ENCODE data around the gene SGCE. TPM values are rescaled to one million over a fixed set of nuclear protein-coding genes. Genes with fewer than 3 reads are reported as not detected.

Gene SGCE
- total RNA-seq, 2 experiments from 2014 or later = 23.5 to 27.1 TPM

DNA sequence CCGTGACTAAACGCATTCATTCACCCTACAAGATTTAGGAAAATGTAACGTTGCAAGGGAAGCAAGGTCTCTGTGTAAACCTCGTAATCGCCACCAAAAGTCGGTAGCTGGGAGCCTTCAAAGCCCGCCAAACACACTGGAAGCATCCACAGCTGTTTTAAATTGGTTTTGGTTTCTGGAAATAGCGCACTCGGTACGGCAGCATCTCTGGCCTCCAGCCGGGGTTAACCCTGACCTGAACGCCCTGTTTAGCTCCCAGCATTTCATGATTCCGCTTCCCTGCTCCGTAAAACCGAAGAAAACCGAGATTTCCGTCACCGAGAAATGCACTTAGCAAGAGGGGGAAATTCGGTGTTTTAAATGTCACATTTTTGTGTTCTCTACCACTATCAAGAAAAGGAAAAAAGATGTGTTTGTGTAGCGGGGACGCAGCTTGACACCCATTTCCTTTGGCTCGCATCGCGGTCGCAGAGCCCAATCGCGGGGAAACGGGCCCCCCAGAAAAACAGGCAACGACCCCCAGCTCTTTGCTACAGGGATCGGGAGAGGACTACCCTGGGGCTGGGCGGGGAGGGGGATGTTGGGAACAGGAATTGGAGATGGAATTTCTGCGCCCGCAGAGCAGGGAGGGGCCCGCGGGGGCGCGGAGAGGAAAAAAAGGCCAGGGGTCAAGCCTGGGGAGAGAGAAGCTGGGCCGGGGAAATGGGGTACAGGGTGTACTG lies 646 bp downstream of the SGCE start:
- Histone ChIP-seq H3K79me2 (ENCODE audit: insufficient read depth, low read depth, low read length) (peaks cover 18% of the 10 kb centered on the region), H3K9me3 (ENCODE audit: low read length) (no peaks in the 10 kb centered on the region), H3K9me2 (ENCODE audit: insufficient read depth, low read length) (no peaks in the 10 kb centered on the region), H3K27ac (ENCODE audit: low read depth, low read length, poor library complexity, severe bottlenecking) (peak overlapping the region; percentile 13), H2AFZ (ENCODE audit: low read length) (peak overlapping the region; percentile 71; the same call in 1 of the 2 replicates), H3K4me1 (ENCODE audit: insufficient read depth, low read length, poor library complexity, severe bottlenecking) (no peaks in the 10 kb centered on the region), H3K36me3 (ENCODE audit: insufficient read depth, low read length) (no peaks in the 10 kb centered on the region), H3K4me3 (ENCODE audit: low read depth, low read length, poor library complexity, severe bottlenecking) (peak overlapping the region; percentile 68), H3K4me2 (ENCODE audit: low read length) (peak overlapping the region; percentile 82), H4K20me1 (ENCODE audit: insufficient read depth, low read length) (no peaks in the 10 kb centered on the region)
- peak; percentile 7 for DNase-seq (ENCODE audit: low spot score)
- POLR2A ChIA-PET = interaction anchor here (0.6 to 3.6 kb wide), 9 partner anchors 33 to 1485 kb away, joined by 3 to 14 read pairs (median 4); no protein-coding TSS in a partner anchor
- CTCF ChIA-PET (ENCODE audit: unreplicated experiment) = interaction anchor here (0.6 kb wide), 2 partner anchors 8 to 554 kb away, joined by 6 to 12 read pairs; no protein-coding TSS in a partner anchor
- TF ChIP-seq, protein P1, sequence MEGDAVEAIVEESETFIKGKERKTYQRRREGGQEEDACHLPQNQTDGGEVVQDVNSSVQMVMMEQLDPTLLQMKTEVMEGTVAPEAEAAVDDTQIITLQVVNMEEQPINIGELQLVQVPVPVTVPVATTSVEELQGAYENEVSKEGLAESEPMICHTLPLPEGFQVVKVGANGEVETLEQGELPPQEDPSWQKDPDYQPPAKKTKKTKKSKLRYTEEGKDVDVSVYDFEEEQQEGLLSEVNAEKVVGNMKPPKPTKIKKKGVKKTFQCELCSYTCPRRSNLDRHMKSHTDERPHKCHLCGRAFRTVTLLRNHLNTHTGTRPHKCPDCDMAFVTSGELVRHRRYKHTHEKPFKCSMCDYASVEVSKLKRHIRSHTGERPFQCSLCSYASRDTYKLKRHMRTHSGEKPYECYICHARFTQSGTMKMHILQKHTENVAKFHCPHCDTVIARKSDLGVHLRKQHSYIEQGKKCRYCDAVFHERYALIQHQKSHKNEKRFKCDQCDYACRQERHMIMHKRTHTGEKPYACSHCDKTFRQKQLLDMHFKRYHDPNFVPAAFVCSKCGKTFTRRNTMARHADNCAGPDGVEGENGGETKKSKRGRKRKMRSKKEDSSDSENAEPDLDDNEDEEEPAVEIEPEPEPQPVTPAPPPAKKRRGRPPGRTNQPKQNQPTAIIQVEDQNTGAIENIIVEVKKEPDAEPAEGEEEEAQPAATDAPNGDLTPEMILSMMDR (conservative IDR thresholded peaks at IDR 0.05; ENCODE audit: low read length) = no peak
- TF ChIP-seq EZH2phosphoT487 (IDR thresholded peaks at IDR 0.05; ENCODE audit: borderline replicate concordance, low read depth, low read length) = no peak
- TSS peak; percentile 57 for BruUV-seq (replicated peaks)
- intact Hi-C loops (cut with micrococcal nuclease; ENCODE audit: unreplicated experiment) = no loop called here

DNA sequence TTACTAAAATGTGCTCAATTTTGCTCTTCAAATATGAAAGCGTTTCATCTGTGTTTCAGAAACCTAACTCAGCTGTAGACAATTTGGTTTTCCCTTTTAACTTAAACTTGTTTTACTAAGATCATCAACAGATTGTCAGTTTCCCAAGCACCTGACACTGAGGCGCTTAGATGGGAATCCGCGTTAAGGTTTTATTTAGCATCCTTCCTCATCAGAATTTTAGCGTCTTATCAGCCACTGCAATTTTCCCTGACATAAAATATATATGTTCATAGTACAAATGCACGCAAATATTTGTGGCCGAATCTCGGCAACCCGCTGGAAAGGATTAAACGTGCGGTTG lies 1.2 kb downstream of the SGCE start:
- Histone ChIP-seq H3K4me3 (ENCODE audit: low read depth, low read length, poor library complexity, severe bottlenecking) (peak overlapping the region; percentile 68), H3K4me1 (ENCODE audit: insufficient read depth, low read length, poor library complexity, severe bottlenecking) (no peaks in the 10 kb centered on the region), H4K20me1 (ENCODE audit: insufficient read depth, low read length) (no peaks in the 10 kb centered on the region), H3K4me2 (ENCODE audit: low read length) (peak overlapping the region; percentile 82), H2AFZ (ENCODE audit: low read length) (peak overlapping the region; percentile 71; the same call in 1 of the 2 replicates), H3K36me3 (ENCODE audit: insufficient read depth, low read length) (no peaks in the 10 kb centered on the region), H3K9me2 (ENCODE audit: insufficient read depth, low read length) (no peaks in the 10 kb centered on the region), H3K27ac (ENCODE audit: low read depth, low read length, poor library complexity, severe bottlenecking) (no peak overlapping the region), H3K79me2 (ENCODE audit: insufficient read depth, low read depth, low read length) (peaks cover 13% of the 10 kb centered on the region), H3K9me3 (ENCODE audit: low read length) (no peaks in the 10 kb centered on the region)
- ChIA-PET CTCF (ENCODE audit: unreplicated experiment) (no interaction called here), POLR2A (interaction anchor here (0.6 to 3.6 kb wide), 5 partner anchors 70 to 206 kb away, joined by 3 to 14 read pairs (median 5); no protein-coding TSS in a partner anchor)
- TF ChIP-seq, protein P1 (conservative IDR thresholded peaks at IDR 0.05; ENCODE audit: low read length) = no peak
- no peak for TF ChIP-seq EZH2phosphoT487 (IDR thresholded peaks at IDR 0.05; ENCODE audit: borderline replicate concordance, low read depth, low read length)
- intact Hi-C loops (cut with micrococcal nuclease; ENCODE audit: unreplicated experiment) = no loop called here
- BruUV-seq (replicated peaks) = no TSS peak
- no peak for DNase-seq (ENCODE audit: low spot score)
